ENCODE results near the gene NR1H4. TPM values are rescaled to one million over a fixed set of nuclear protein-coding genes. Genes with fewer than 3 reads are reported as not detected.

NR1H4 gene
- total and polyA plus RNA-seq, 2 of the 8 experiments (the other 6 are each of a cell fraction or from before 2014, with no cell fraction given), result not detected

GRCh38 chr12:100576331-100577036, 102.8 kb downstream of the NR1H4 start (continued):
- TF ChIP-seq BCL11A (IDR thresholded peaks at IDR 0.05; ENCODE audit: low read depth in 2 of 2, low read length in 2 of 2) (no peak), YY1 (IDR thresholded peaks at IDR 0.05; ENCODE audit: low read depth, low read length) (no peak), TEAD4 (IDR thresholded peaks at IDR 0.05; ENCODE audit: low read depth, low read length) (no peak), EGR1 (IDR thresholded peaks at IDR 0.05; ENCODE audit: borderline replicate concordance, low read depth, low read length) (no peak), MAFK (IDR thresholded peaks at IDR 0.05; ENCODE audit: low read depth, low read length) (no peak), KDM5A (IDR thresholded peaks at IDR 0.05; ENCODE audit: low read length) (no peak), NANOG (IDR thresholded peaks at IDR 0.05; ENCODE audit: insufficient read depth, low read depth, low read length, poor library complexity, severe bottlenecking) (no peak), RAD21 (IDR thresholded peaks at IDR 0.05 in 1 of 2, conservative IDR thresholded peaks at IDR 0.05 in 1 of 2; ENCODE audit: low read depth in 2 of 2, low read length in 2 of 2) (no peak), E2F6 (IDR thresholded peaks at IDR 0.05) (no peak), RXRA (IDR thresholded peaks at IDR 0.05; ENCODE audit: insufficient read depth, low read depth, low read length) (no peak), ASH2L (IDR thresholded peaks at IDR 0.05; ENCODE audit: low read length) (no peak), EP300 (IDR thresholded peaks at IDR 0.05; ENCODE audit: borderline replicate concordance in 1 of 2, low read depth in 2 of 2, low read length in 2 of 2) (no peak)

Measured in H1 (cell line).